K562 (cell line): ENCODE results near the gene FIZ1. TPM values are rescaled to one million over a fixed set of nuclear protein-coding genes. Genes with fewer than 3 reads are reported as not detected.

Experiments
- ATAC-seq: fragments of 200-7000 bp; cut with Tn5 transposase; 3 replicates; pipeline ENCODE4 v1.9.1; 2020; ENCODE audit warnings: moderate library complexity
- BruUV-seq: library from RNA; stranded (reverse); fragments of 400-500 nt; replicated peaks from 2 replicates; lab custom pipeline; 2021; lab: Mats Ljungman, UMichigan
- CTCF ChIA-PET: fragments of 300-600 bp; formaldehyde crosslinking; extraction: SDS; loops from one replicate; lab custom pipeline; 2021; ENCODE audit warnings: low intra/inter-chr PET ratio; lab: Yijun Ruan, JAX
- POLR2A ChIA-PET: fragments of 300-600, 350-650 bp; sonication (Branson Sonifier 250); formaldehyde crosslinking; extraction: SDS; loops from one replicate; lab custom pipeline; 2021; ENCODE audit warnings: antibody characterized with exemption, inconsistent platforms; lab: Yijun Ruan, JAX
- DNase-seq, 4 experiments: peaks; one replicate each; pipeline versions ENCODE4 v3.0.0 to v3.0.0-alpha.2; 2011 to 2018; ENCODE audit warnings: low spot score in 3 of 4, mixed read lengths in 3 of 4; ENCODE audit errors: extremely low read depth in 1 of 4
- FAIRE-seq: peaks from 2 replicates; lab custom pipeline; 2011; peaks lifted over from hg19 to GRCh38; lab: Jason Lieb, UNC
- H2AFZ ChIP-seq: 2 replicates; pipeline ENCODE4 v1.6.0; 2011; ENCODE audit warnings: low read depth, low read length, control low read depth, inconsistent platforms
- H3K27ac ChIP-seq: fragments of 200-600 bp; 3 replicates; pipeline ENCODE4 v1.8.0; 2011; ENCODE audit warnings: low read depth, mild to moderate bottlenecking, control low read depth, inconsistent platforms, low read length, moderate library complexity, mixed read lengths; ENCODE audit errors: extremely low read depth
- H3K27me3 ChIP-seq, 2 experiments: fragments of 300-600 bp in 1 of 2; 2 replicates in 1 of 2; 3 replicates in 1 of 2; pipeline versions ENCODE4 v1.6.0 to v1.8.0; 2011; ENCODE audit warnings: inconsistent platforms in 2 of 2, low read length in 2 of 2, mild to moderate bottlenecking in 1 of 2, mixed read lengths in 1 of 2, moderate library complexity in 1 of 2; ENCODE audit not compliant: control insufficient read depth in 2 of 2, insufficient read depth in 2 of 2
- H3K36me3 ChIP-seq: fragments of 300-600 bp; 3 replicates; pipeline ENCODE4 v1.8.0; 2011; ENCODE audit warnings: mild to moderate bottlenecking, low read length, inconsistent platforms; ENCODE audit not compliant: control insufficient read depth, insufficient read depth
- H3K4me1 ChIP-seq, 2 experiments: fragments of 200-600 bp in 1 of 2; replicated peaks in 1 of 2; 2 replicates in 1 of 2; 3 replicates in 1 of 2; pipeline versions ENCODE4 v1.5.1 to v1.8.0; 2011; ENCODE audit warnings: inconsistent platforms in 2 of 2, low read length in 2 of 2, mild to moderate bottlenecking in 1 of 2, mixed read lengths in 1 of 2, moderate library complexity in 1 of 2; ENCODE audit not compliant: control insufficient read depth in 2 of 2, insufficient read depth in 2 of 2
- H3K4me2 ChIP-seq: 2 replicates; pipeline ENCODE4 v1.6.1; 2011; ENCODE audit warnings: low read length, control low read depth, inconsistent platforms, mixed read lengths; ENCODE audit not compliant: insufficient read depth
- H3K4me3 ChIP-seq: fragments of 200-600 bp; sonication (generic), shearing (Covaris generic); 2 replicates; pipeline ENCODE4 v1.5.1; 2016; ENCODE audit warnings: control low read depth, inconsistent platforms
- H3K79me2 ChIP-seq: fragments of 200-600 bp; 3 replicates; pipeline ENCODE4 v1.8.0; 2011; ENCODE audit warnings: low read length, inconsistent platforms; ENCODE audit not compliant: control insufficient read depth, insufficient read depth
- H3K9ac ChIP-seq, 2 experiments: 2 replicates each; pipeline versions ENCODE4 v1.6.0 to v1.6.1; 2011; ENCODE audit warnings: low read depth in 2 of 2, low read length in 2 of 2, control low read depth in 1 of 2, inconsistent platforms in 1 of 2, mild to moderate bottlenecking in 1 of 2, mixed read lengths in 1 of 2; ENCODE audit not compliant: insufficient read depth in 1 of 2
- H3K9me1 ChIP-seq: one replicate; pipeline ENCODE4 v1.6.0; 2011; ENCODE audit warnings: inconsistent platforms, mild to moderate bottlenecking, low read length, moderate library complexity; ENCODE audit not compliant: control insufficient read depth, insufficient read depth
- H3K9me3 ChIP-seq: replicated peaks from 2 replicates; pipeline ENCODE4 v1.5.1; 2011; ENCODE audit warnings: low read depth, low read length, inconsistent platforms; ENCODE audit not compliant: control insufficient read depth, insufficient read depth
- H4K20me1 ChIP-seq: replicated peaks from 2 replicates; pipeline ENCODE4 v1.6.1; 2011; ENCODE audit warnings: low read length, inconsistent platforms, mixed read lengths; ENCODE audit not compliant: control insufficient read depth, insufficient read depth
- CREB1 ChIP-seq, 2 experiments: sonication (generic) in 1 of 2; formaldehyde crosslinking in 1 of 2; IDR thresholded peaks; 2 replicates each; pipeline versions ENCODE4 v1.6.1 to v1.8.0; 2012 to 2022; ENCODE audit warnings: inconsistent platforms in 1 of 2, mild to moderate bottlenecking in 1 of 2, missing genetic modification reagents in 1 of 2, moderate library complexity in 1 of 2
- JUN ChIP-seq, 2 experiments: sonication (generic) in 1 of 2; formaldehyde crosslinking in 1 of 2; IDR thresholded peaks; 2 replicates each; pipeline versions ENCODE4 v1.6.1 to v1.8.0; 2012 to 2022; ENCODE audit warnings: borderline replicate concordance in 2 of 2, mild to moderate bottlenecking in 2 of 2, improper control_type of control experiment in 1 of 2, low read depth in 1 of 2, low read length in 1 of 2, missing genetic modification reagents in 1 of 2
- TAF1 ChIP-seq: IDR thresholded peaks from 2 replicates; pipeline ENCODE4 v1.6.1; 2011; ENCODE audit warnings: mild to moderate bottlenecking, low read length, moderate library complexity; ENCODE audit not compliant: insufficient read depth, control insufficient read depth, severe bottlenecking; ENCODE audit errors: extremely low read depth
- TCF3 ChIP-seq: sonication (generic); formaldehyde crosslinking; IDR thresholded peaks from 2 replicates; pipeline ENCODE4 v1.4.0; 2020; ENCODE audit warnings: mild to moderate bottlenecking, missing genetic modification reagents
- WGBS: fragments of 100-300 bp; shearing (Covaris generic); methylation state at CpG from one replicate; pipeline ENCODE4 v1.1.6; 2016; ENCODE audit warnings: low coverage, mixed read lengths; ENCODE audit not compliant: insufficient coverage; ENCODE audit errors: missing lambda C conversion rate; 5-methylcytosine and 5-hydroxymethylcytosine counted together
- in situ Hi-C: fragments of 300-500 bp; cut with MboI; formaldehyde crosslinking; loops from 4 replicates; pipeline ENCODE4 v1.15.0; 2018; ENCODE audit warnings: inconsistent platforms, mixed read lengths
- intact Hi-C: fragments of 100-400 bp; cut with micrococcal nuclease; formaldehyde crosslinking; loops from 2 replicates; pipeline ENCODE4 v1.14.2; 2022
- polyA plus RNA-seq, 8 experiments: library from polyadenylated mRNA; depleted of rRNA in 4 of 8; stranded (reverse) in 5 of 8; unstranded in 3 of 8; fragments of >200 nt; fragmentation: Nextera tagmentation in 2 of 8; fragmentation: Illumina TruSeq in 1 of 8; extraction: Ambion mirVana in 2 of 8; extraction: Trizol in 1 of 8; gene quantifications; 2 replicates each; pipeline versions ENCODE4 v1.2.1 to v1.2.3, GENCODE V29; 2011 to 2014; ENCODE audit warnings: inconsistent platforms in 1 of 8, missing spikeins in 1 of 8
- total RNA-seq, 7 experiments: library from RNA; depleted of rRNA in 6 of 7; stranded (reverse); fragments of >200 nt in 6 of 7; fragmentation: Illumina TruSeq in 2 of 7; extraction: Trizol in 2 of 7; gene quantifications; 2 replicates each; pipeline versions ENCODE4 v1.2.1 to v1.2.3, GENCODE V29; 2011 to 2021; ENCODE audit warnings: low replicate concordance in 1 of 7
- TF ChIP-seq, protein P1 (sequence below): fragments of 250-450 bp; sonication (Bioruptor Pico); IDR thresholded peaks from 2 replicates; pipeline ENCODE4 v1.5.0; 2021
- TF ChIP-seq, protein P2 (sequence below): fragments of 250-450 bp; sonication (Bioruptor Pico); IDR thresholded peaks from 2 replicates; pipeline ENCODE4 v1.5.0; 2022; ENCODE audit warnings: mild to moderate bottlenecking

FIZ1 gene
- total and polyA plus RNA-seq, 9 of the 15 experiments (the other 6 are each of a cell fraction or from before 2014, with no cell fraction given), result 0.79 to 17.5 (median 5.5) TPM

DNA sequence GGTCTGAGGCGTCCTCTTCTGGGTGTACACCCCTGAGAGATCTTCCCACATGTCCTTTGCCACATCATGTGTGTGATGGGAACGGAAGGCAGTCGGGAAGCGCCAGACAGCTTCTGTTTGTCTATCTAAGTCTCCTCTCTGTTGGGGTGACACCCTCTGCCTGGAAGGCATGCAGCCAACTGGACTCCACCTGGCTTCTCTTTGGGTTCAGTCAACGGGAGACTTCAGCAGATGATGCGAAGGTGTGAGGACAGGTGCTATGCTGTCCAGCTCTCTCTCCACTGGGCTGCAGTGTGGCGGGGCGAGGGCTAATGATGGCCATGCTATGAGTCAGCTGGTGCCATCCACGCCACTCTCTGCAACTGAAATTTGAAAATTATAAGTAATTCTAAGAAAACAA lies 39.6 kb downstream of the FIZ1 start:
- Histone ChIP-seq H3K4me3 (no peak overlapping the region), H3K4me2 (no peak overlapping the region), H3K27ac (no peak overlapping the region), H3K4me1 (peaks cover 0 to 7% of the 10 kb centered on the region in 2 experiments; a peak in 2 of 5 replicates), H4K20me1 (no peaks in the 10 kb centered on the region), H2AFZ (no peak overlapping the region), H3K27me3 (peaks cover 10 to 13% of the 10 kb centered on the region in 2 experiments; a peak in 4 of 5 replicates), H3K9me1 (no peaks in the 10 kb centered on the region), H3K79me2 (no peaks in the 10 kb centered on the region), H3K36me3 (no peaks in the 10 kb centered on the region), H3K9me3 (no peaks in the 10 kb centered on the region; the same call in 1 of the 2 replicates), H3K9ac (no peak overlapping the region)
- CTCF ChIA-PET, result no interaction called here
- no TSS peak for BruUV-seq
- no peak for FAIRE-seq
- no peak for DNase-seq
- 6% methylated on average over 8 of the region's 9 CpGs for WGBS
- POLR2A ChIA-PET, result interaction anchor here (0.7 to 1.1 kb wide), 3 partner anchors 9 to 40 kb away, joined by 3 read pairs; partner anchors contain the start of gene FIZ1
- intact Hi-C loops, result no loop called here
- no peak for ATAC-seq
- TF ChIP-seq CREB1 (IDR thresholded peaks at IDR 0.05) (no peak), CREB1 (CRISPR knock-in tag; IDR thresholded peaks at IDR 0.05) (no peak)
- in situ Hi-C loops, result no loop called here

DNA sequence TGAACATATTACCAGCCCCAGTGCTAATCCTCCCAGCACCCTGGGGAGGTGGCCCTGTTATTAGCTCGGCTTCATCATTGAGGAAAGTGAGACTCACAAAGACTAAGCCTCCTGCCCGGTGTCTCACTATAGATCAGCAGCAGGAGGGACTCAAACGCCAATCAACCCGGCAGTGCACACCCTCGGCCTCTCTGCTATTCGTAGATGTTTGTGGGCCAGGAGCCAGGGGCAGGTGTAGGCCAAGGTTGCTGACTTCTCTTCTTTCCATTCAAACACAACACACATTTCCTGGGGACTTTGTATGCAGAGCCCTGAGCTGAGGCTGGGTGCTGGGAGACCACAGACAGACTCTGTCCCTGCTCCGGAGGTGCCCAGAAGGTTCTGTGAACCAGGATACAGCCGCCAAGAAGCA lies 44.6 kb downstream of the FIZ1 start:
- Histone ChIP-seq H3K27ac (no peak overlapping the region), H3K9ac (no peak overlapping the region), H4K20me1 (no peaks in the 10 kb centered on the region), H3K9me1 (no peaks in the 10 kb centered on the region), H3K27me3 (peaks cover 9 to 13% of the 10 kb centered on the region in 2 experiments; a peak in 4 of 5 replicates), H3K4me1 (peaks cover 5 to 6% of the 10 kb centered on the region in 2 experiments; a peak in 3 of 5 replicates), H3K9me3 (no peaks in the 10 kb centered on the region), H3K4me3 (no peak overlapping the region), H3K36me3 (no peaks in the 10 kb centered on the region), H3K79me2 (no peaks in the 10 kb centered on the region), H3K4me2 (no peak overlapping the region), H2AFZ (no peak overlapping the region)
- CTCF ChIA-PET, result no interaction called here
- 13% methylated on average over 8 of the region's 8 CpGs for WGBS
- intact Hi-C loops (no loop called here), in situ Hi-C loops (no loop called here)
- DNase-seq, result peak in 1 of 4 experiments; percentile 11
- ATAC-seq, result no peak
- no TSS peak for BruUV-seq
- POLR2A ChIA-PET, result interaction anchor here (1.1 kb wide), 1 partner anchor 44 kb away, joined by 4 read pairs; the partner anchor contains the start of gene FIZ1
- no peak for FAIRE-seq
- no peak for TF ChIP-seq JUN (IDR thresholded peaks at IDR 0.05; ENCODE audit: borderline replicate concordance, low read depth, low read length)
- TF ChIP-seq JUN (CRISPR knock-in tag; IDR thresholded peaks at IDR 0.05; ENCODE audit: borderline replicate concordance), result no peak
- TF ChIP-seq, protein P1, sequence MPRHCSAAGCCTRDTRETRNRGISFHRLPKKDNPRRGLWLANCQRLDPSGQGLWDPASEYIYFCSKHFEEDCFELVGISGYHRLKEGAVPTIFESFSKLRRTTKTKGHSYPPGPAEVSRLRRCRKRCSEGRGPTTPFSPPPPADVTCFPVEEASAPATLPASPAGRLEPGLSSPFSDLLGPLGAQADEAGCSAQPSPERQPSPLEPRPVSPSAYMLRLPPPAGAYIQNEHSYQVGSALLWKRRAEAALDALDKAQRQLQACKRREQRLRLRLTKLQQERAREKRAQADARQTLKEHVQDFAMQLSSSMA, result no peak
- TF ChIP-seq, protein P2, sequence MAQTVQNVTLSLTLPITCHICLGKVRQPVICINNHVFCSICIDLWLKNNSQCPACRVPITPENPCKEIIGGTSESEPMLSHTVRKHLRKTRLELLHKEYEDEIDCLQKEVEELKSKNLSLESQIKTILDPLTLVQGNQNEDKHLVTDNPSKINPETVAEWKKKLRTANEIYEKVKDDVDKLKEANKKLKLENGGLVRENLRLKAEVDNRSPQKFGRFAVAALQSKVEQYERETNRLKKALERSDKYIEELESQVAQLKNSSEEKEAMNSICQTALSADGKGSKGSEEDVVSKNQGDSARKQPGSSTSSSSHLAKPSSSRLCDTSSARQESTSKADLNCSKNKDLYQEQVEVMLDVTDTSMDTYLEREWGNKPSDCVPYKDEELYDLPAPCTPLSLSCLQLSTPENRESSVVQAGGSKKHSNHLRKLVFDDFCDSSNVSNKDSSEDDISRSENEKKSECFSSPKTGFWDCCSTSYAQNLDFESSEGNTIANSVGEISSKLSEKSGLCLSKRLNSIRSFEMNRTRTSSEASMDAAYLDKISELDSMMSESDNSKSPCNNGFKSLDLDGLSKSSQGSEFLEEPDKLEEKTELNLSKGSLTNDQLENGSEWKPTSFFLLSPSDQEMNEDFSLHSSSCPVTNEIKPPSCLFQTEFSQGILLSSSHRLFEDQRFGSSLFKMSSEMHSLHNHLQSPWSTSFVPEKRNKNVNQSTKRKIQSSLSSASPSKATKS (CRISPR knock-in tag), result no peak
- TF ChIP-seq TCF3 (CRISPR knock-in tag), result no peak
- no peak for TF ChIP-seq TAF1
